B cell (primary cell): Measurements from ENCODE around the gene HDDC3. TPM values are rescaled to one million over a fixed set of nuclear protein-coding genes. Genes with fewer than 3 reads are reported as not detected.
A peak's percentile ranks its signal among the peaks of the same experiment; 100 is the strongest.

Experiments used
- ATAC-seq: fragments of 200-7000 bp; cut with Tn5 transposase; one replicate; pipeline ENCODE4 v1.10.0; 2021; ENCODE audit warnings: low read depth, mild to moderate bottlenecking, moderate number of reproducible peaks, moderate library complexity
- CTCF ChIA-PET: fragments of 350-600 bp; sonication (Branson Sonifier 250); formaldehyde crosslinking; loops from one replicate; lab custom pipeline; 2021; ENCODE audit warnings: antibody characterized with exemption, inconsistent platforms; lab: Charles Lee
- POLR2A ChIA-PET: fragments of 350-600 bp; sonication (Branson Sonifier 250); formaldehyde crosslinking; loops from one replicate; lab custom pipeline; 2021; ENCODE audit warnings: antibody characterized with exemption; lab: Charles Lee
- DNase-seq: peaks from one replicate; pipeline ENCODE4 v3.0.0; 2013
- H2AFZ ChIP-seq: 2 replicates; pipeline ENCODE4 v1.6.1; 2012; ENCODE audit warnings: mild to moderate bottlenecking, low read depth, low read length; ENCODE audit not compliant: insufficient read depth, poor library complexity, severe bottlenecking
- H3K27ac ChIP-seq, 2 donors: 1 replicate in 1 of 2; 2 replicates in 1 of 2; pipeline ENCODE4 v1.5.1; 2012 to 2013; ENCODE audit warnings: low read length in 2 of 2, mild to moderate bottlenecking in 2 of 2, moderate library complexity in 1 of 2
- H3K27me3 ChIP-seq, 4 experiments: fragments of 200-600 bp in 1 of 4; sonication (generic) in 1 of 4; replicated peaks in 1 of 4; 1 replicate in 2 of 4; 2 replicates in 2 of 4; pipeline versions ENCODE4 v1.6.1 to v1.7.0; 2013 to 2016; ENCODE audit warnings: low read length in 3 of 4, mild to moderate bottlenecking in 2 of 4, mixed read lengths in 1 of 4, moderate library complexity in 1 of 4; ENCODE audit not compliant: insufficient read depth in 4 of 4, control insufficient read depth in 3 of 4; ENCODE audit errors: control extremely low read depth in 1 of 4
- H3K36me3 ChIP-seq, 2 experiments: replicated peaks in 1 of 2; 1 replicate in 1 of 2; 2 replicates in 1 of 2; pipeline versions ENCODE4 v1.6.1 to v1.7.1; 2013; ENCODE audit warnings: low read length in 1 of 2; ENCODE audit not compliant: insufficient read depth in 2 of 2, control insufficient read depth in 1 of 2; ENCODE audit errors: control extremely low read depth in 1 of 2, extremely low read depth in 1 of 2
- H3K4me1 ChIP-seq, 2 donors: fragments of 200-600 bp in 1 of 2; sonication (generic) in 1 of 2; 1 replicate in 1 of 2; 2 replicates in 1 of 2; pipeline versions ENCODE4 v1.5.1 to v1.6.1; 2013 to 2017; ENCODE audit warnings: low read length in 2 of 2; ENCODE audit not compliant: control insufficient read depth in 2 of 2, insufficient read depth in 2 of 2
- H3K4me2 ChIP-seq: replicated peaks from 2 replicates; pipeline ENCODE3; 2012; ENCODE audit warnings: mild to moderate bottlenecking, low read depth, low read length; ENCODE audit not compliant: poor library complexity, severe bottlenecking
- H3K4me3 ChIP-seq, 5 experiments: fragments of 200-600 bp in 1 of 5; sonication (generic) in 1 of 5; 1 replicate in 3 of 5; 2 replicates in 2 of 5; pipeline versions ENCODE4 v1.5.1 to v1.7.0; 2011 to 2016; ENCODE audit warnings: low read length in 4 of 5, mild to moderate bottlenecking in 4 of 5, low read depth in 2 of 5, control low read depth in 1 of 5, moderate library complexity in 1 of 5; ENCODE audit not compliant: insufficient read depth in 1 of 5; ENCODE audit errors: control extremely low read depth in 1 of 5, extremely low read depth in 1 of 5
- H3K79me2 ChIP-seq: fragments of 200-600 bp; sonication (generic); one replicate; pipeline ENCODE4 v1.6.0; 2016; ENCODE audit warnings: low read length; ENCODE audit not compliant: control insufficient read depth, insufficient read depth
- H3K9ac ChIP-seq: fragments of 200-600 bp; sonication (generic); 2 replicates; pipeline ENCODE4 v1.6.1; 2017; ENCODE audit warnings: mild to moderate bottlenecking, low read length, moderate library complexity
- H3K9me3 ChIP-seq, 3 donors: one replicate each; pipeline versions ENCODE4 v1.6.1 to v1.7.1; 2013; ENCODE audit warnings: low read length in 2 of 3; ENCODE audit not compliant: control insufficient read depth in 2 of 3, insufficient read depth in 1 of 3; ENCODE audit errors: control extremely low read depth in 1 of 3
- H4K20me1 ChIP-seq: 2 replicates; pipeline ENCODE4 v1.6.0; 2012; ENCODE audit warnings: mild to moderate bottlenecking, low read length; ENCODE audit not compliant: insufficient read depth, control insufficient read depth, poor library complexity, severe bottlenecking
- H3K27ac Mint-ChIP-seq: one replicate; pipeline ENCODE4 v1.8.0; 2021; ENCODE audit warnings: mixed read lengths
- H3K27me3 Mint-ChIP-seq: one replicate; pipeline ENCODE4 v1.8.0; 2021; ENCODE audit warnings: mixed read lengths
- H3K4me1 Mint-ChIP-seq: one replicate; pipeline ENCODE4 v1.8.0; 2021; ENCODE audit warnings: mixed read lengths
- H3K4me3 Mint-ChIP-seq: one replicate; pipeline ENCODE4 v1.8.0; 2021; ENCODE audit warnings: mixed read lengths
- H3K9me3 Mint-ChIP-seq: one replicate; pipeline ENCODE4 v1.8.0; 2022; ENCODE audit warnings: mixed read lengths; ENCODE audit not compliant: insufficient read depth
- CTCF ChIP-seq: fragments of 200-600 bp; IDR thresholded peaks from one replicate; pipeline ENCODE4 v1.8.0; 2022; ENCODE audit warnings: antibody characterized with exemption, mild to moderate bottlenecking
- EZH2 ChIP-seq: IDR thresholded peaks from 2 replicates; pipeline ENCODE4 v1.6.1; 2012; ENCODE audit warnings: borderline replicate concordance, low read depth, mild to moderate bottlenecking, moderate library complexity, low read length; ENCODE audit not compliant: insufficient read depth, poor library complexity, severe bottlenecking
- WGBS: methylation state at CpG from one replicate; pipeline ENCODE4 v1.1.5; 2013; ENCODE audit warnings: missing lambda C conversion rate; ENCODE audit not compliant: insufficient coverage; 5-methylcytosine and 5-hydroxymethylcytosine counted together
- intact Hi-C: fragments of 100-400 bp; cut with micrococcal nuclease; formaldehyde crosslinking; loops from one replicate; pipeline ENCODE4 v1.10.0; 2022
- polyA plus RNA-seq: library from polyadenylated mRNA; depleted of rRNA; stranded (reverse); fragments of >200 nt; gene quantifications from 2 replicates; pipeline ENCODE4 v1.2.3, GENCODE V29; 2012
- total RNA-seq, 2 donors: library from RNA; stranded (reverse); fragments of 120-200 nt in 1 of 2; gene quantifications; 1 replicate in 1 of 2; 2 replicates in 1 of 2; pipeline versions ENCODE4 v1.2.3 to v1.2.4, GENCODE V29; 2013 to 2022

Gene HDDC3
- total and polyA plus RNA-seq, 2 donors (not counting 1 experiment from before 2014, with no cell fraction given): 23.9 to 26.8 TPM

DNA sequence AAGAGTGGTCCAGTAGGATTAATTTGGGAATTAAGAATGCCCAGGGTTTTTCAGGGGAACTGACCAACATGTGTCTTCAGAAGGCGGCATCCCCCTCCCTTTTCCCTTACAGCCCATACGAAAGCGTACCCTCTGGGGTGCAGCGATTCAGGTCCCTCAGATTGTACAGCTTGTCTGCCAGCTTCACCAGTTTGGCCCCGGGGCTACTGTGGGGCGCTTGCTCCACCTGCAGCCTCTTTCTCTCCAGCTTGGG, 848 bp downstream of the HDDC3 start:
- H3K4me1 ChIP-seq: peaks cover 42 to 62% of the 10 kb centered on the region in 2 donors
- Mint-ChIP-seq H3K27me3 (no peaks in the 10 kb centered on the region), H3K27ac (peak overlapping the region; percentile 99), H3K9me3 (no peaks in the 10 kb centered on the region), H3K4me1 (peaks cover 48% of the 10 kb centered on the region), H3K4me3 (peak overlapping the region; percentile 98)
- H3K27ac ChIP-seq: peak overlapping the region; percentile 93 to 94
- H3K27me3 ChIP-seq: no peaks in the 10 kb centered on the region
- DNase-seq: no peak
- peak overlapping the region in 4 of 5 experiments; percentile 72 to 97 (median 88) for H3K4me3 ChIP-seq
- TF ChIP-seq EZH2 (no peak), CTCF (peak; percentile 37)
- peak overlapping the region; percentile 79 for H3K9ac ChIP-seq
- ATAC-seq: no peak
- H3K79me2 ChIP-seq: peaks cover 14% of the 10 kb centered on the region
- peak overlapping the region; percentile 94 for H3K4me2 ChIP-seq
- intact Hi-C loops: loop anchor here (1.0 to 10.0 kb wide), 4 partner anchors 29 to 1237 kb away; partner anchors contain the start of genes AP3S2, PEX11A and WDR93
- H3K9me3 ChIP-seq: no peaks in the 10 kb centered on the region
- peaks cover 9% of the 10 kb centered on the region for H4K20me1 ChIP-seq
- WGBS: 12% methylated on average over 6 of the region's 6 CpGs
- ChIA-PET CTCF (interaction anchor here (0.6 to 9.5 kb wide), 35 partner anchors 9 to 638 kb away, joined by 3 to 260 read pairs (median 5); partner anchors contain the start of genes BLM, FES, MAN2A2 and RCCD1), POLR2A (interaction anchor here (0.6 to 6.9 kb wide), 10 partner anchors 8 to 830 kb away, joined by 3 to 66 read pairs (median 4); partner anchors contain the start of genes IDH2, MAN2A2 and RCCD1)
- peak overlapping the region; percentile 89 for H2AFZ ChIP-seq
- H3K36me3 ChIP-seq: peaks cover 0 to 3% of the 10 kb centered on the region in 2 experiments

GRCh38 chr15:90930861-90931574, 1.3 kb downstream of the HDDC3 start:
- intact Hi-C loops: loop anchor here (1.0 to 10.0 kb wide), 4 partner anchors 29 to 1236 kb away; partner anchors contain the start of genes AP3S2, PEX11A and WDR93
- no peak overlapping the region for H2AFZ ChIP-seq
- H4K20me1 ChIP-seq: peaks cover 5% of the 10 kb centered on the region
- H3K4me1 ChIP-seq: peaks cover 38 to 58% of the 10 kb centered on the region in 2 donors
- TF ChIP-seq CTCF (no peak), EZH2 (no peak)
- H3K4me2 ChIP-seq: peak overlapping the region; percentile 94
- H3K27me3 Mint-ChIP-seq: no peaks in the 10 kb centered on the region
- ATAC-seq (no peak), DNase-seq (peak; percentile 29)
- no peaks in the 10 kb centered on the region for H3K9me3 ChIP-seq
- no peaks in the 10 kb centered on the region for H3K36me3 ChIP-seq
- H3K9ac ChIP-seq: peak overlapping the region; percentile 78
- peak overlapping the region; percentile 99 for H3K27ac Mint-ChIP-seq
- H3K27me3 ChIP-seq: no peaks in the 10 kb centered on the region
- H3K27ac ChIP-seq: peak overlapping the region; percentile 93 to 94
- H3K4me3 Mint-ChIP-seq: peak overlapping the region; percentile 98
- ChIA-PET POLR2A (interaction anchor here (0.6 to 6.9 kb wide), 12 partner anchors 8 to 829 kb away, joined by 3 to 66 read pairs (median 4); partner anchors contain the start of genes IDH2, MAN2A2 and RCCD1), CTCF (interaction anchor here (0.7 to 9.5 kb wide), 28 partner anchors 9 to 638 kb away, joined by 3 to 260 read pairs (median 6); partner anchors contain the start of genes BLM, FES, MAN2A2 and RCCD1)
- no peaks in the 10 kb centered on the region for H3K9me3 Mint-ChIP-seq
- peak overlapping the region in 3 of 5 experiments; percentile 68 to 71 (median 70) for H3K4me3 ChIP-seq
- 77% methylated on average over 14 of the region's 15 CpGs for WGBS
- peaks cover 43% of the 10 kb centered on the region for H3K4me1 Mint-ChIP-seq
- peaks cover 9% of the 10 kb centered on the region for H3K79me2 ChIP-seq
